ENCODE data around the gene SLC41A2.

DNA sequence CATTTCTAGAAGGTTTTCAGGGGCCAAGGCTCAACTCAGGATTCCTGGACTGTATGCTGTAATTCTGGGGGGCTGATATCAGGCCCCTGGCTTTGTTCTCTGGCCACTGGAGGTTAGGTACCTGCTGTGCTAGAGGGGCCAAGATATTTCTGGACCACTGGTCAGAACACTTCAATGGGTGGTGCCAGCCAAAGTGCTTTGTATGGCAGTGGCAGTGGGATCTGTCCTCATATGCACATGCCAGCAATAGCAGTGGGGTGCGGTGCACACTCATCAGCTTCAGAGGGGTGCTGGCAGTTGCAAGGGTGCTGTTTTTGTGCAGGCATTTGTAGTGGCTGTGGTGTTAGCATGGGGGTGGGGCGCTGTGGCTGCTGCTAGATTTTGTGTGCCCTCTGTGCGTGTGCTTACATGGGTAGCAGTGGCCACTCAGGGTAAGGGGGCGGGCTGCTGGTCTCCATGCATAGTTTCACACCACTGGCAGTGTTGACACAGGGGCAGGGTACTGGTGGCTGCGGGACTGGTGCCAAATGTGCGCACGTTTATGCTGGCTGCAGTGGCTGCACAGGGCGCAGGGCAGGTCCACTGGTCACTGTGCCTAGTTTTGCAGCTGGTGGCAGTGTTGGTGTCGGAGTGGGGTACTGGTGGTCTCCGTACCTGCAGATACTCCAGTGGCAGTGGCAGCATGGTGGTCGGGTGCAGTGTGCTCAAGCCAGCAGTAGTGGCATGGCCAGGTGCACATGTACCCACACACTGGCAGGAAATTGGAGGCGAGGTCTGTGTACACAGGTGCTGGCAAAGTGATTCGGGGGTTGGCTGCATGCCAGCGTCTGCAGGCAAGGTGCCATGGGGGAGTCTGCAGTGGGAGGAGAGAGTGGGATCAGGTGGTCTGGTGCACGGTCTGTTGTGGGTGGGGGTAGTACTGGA, 40.6 kb upstream of the SLC41A2 start:
- no peak for TF ChIP-seq CTCF (optimal IDR thresholded peaks at IDR 0.05 in 1 of 3, IDR thresholded peaks at IDR 0.05 in 1 of 3, conservative IDR thresholded peaks at IDR 0.05 in 1 of 3; ENCODE audit: extremely low read depth in 1 of 3, insufficient read depth in 2 of 3, low read length in 3 of 3)
- TF ChIP-seq EZH2 (IDR thresholded peaks at IDR 0.05; ENCODE audit: low read length), result no peak

Measured in keratinocyte (primary cell).